ENCODE measurements around the gene CWC27. TPM values are rescaled to one million over a fixed set of nuclear protein-coding genes. Genes with fewer than 3 reads are reported as not detected.

CWC27 gene
- total RNA-seq, 1 donor from 2014 or later: 28.9 TPM

DNA sequence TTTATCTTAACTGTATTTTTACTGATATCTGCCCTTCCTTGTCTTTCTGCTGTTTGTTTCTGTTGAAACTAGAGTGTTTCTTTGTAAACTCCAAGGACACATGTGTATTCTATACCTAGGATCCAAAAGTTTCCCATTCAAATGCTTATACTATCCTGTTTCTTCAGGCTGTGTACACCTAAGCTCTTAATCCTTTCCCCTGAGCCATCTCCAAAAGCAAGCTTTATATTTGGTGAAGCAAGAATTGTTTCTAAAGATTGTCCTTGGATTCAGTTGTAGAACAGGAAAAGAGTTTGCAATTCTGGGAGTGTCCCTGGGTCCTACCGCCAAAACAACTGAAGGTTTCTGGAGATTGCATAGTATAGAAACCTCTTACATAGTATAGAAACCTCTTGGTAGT, 65.9 kb downstream of the CWC27 start:
- DNase-seq (no peak), ATAC-seq (ENCODE audit: low read depth) (no peak)
- intact Hi-C loops (cut with micrococcal nuclease): no loop called here
- Mint-ChIP-seq H3K4me3 (no peak overlapping the region), H3K27ac (no peak overlapping the region), H3K36me3 (ENCODE audit: low read depth) (peaks cover 22% of the 10 kb centered on the region), H3K9me3 (no peaks in the 10 kb centered on the region), H3K4me1 (no peaks in the 10 kb centered on the region), H3K27me3 (no peaks in the 10 kb centered on the region)
- POLR2A ChIA-PET: no interaction called here
- TF ChIP-seq, protein P1, sequence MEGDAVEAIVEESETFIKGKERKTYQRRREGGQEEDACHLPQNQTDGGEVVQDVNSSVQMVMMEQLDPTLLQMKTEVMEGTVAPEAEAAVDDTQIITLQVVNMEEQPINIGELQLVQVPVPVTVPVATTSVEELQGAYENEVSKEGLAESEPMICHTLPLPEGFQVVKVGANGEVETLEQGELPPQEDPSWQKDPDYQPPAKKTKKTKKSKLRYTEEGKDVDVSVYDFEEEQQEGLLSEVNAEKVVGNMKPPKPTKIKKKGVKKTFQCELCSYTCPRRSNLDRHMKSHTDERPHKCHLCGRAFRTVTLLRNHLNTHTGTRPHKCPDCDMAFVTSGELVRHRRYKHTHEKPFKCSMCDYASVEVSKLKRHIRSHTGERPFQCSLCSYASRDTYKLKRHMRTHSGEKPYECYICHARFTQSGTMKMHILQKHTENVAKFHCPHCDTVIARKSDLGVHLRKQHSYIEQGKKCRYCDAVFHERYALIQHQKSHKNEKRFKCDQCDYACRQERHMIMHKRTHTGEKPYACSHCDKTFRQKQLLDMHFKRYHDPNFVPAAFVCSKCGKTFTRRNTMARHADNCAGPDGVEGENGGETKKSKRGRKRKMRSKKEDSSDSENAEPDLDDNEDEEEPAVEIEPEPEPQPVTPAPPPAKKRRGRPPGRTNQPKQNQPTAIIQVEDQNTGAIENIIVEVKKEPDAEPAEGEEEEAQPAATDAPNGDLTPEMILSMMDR (IDR thresholded peaks at IDR 0.05): no peak
- CTCF ChIA-PET: no interaction called here

DNA sequence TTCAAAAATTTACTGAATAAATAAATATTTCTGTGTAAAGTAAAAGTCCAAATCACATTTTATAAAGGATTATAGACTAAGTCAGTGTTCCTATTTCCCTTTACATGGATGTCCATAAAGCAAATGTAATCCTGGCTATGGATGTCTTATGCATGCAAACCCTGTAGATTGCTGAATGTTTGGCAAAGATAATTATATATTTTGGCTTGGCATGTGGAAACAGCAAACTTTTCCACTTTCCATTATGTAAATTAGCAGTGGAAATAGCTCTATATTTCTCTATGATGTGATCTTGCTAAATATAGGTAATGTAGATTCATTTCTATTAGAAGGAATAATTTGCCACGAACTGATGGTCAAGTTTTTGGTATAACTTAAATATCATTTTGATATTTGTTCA, 66.5 kb downstream of the CWC27 start:
- Mint-ChIP-seq H3K4me3 (no peak overlapping the region), H3K27me3 (no peaks in the 10 kb centered on the region), H3K36me3 (ENCODE audit: low read depth) (peaks cover 23% of the 10 kb centered on the region), H3K9me3 (no peaks in the 10 kb centered on the region), H3K27ac (no peak overlapping the region), H3K4me1 (no peaks in the 10 kb centered on the region)
- ChIA-PET POLR2A (no interaction called here), CTCF (no interaction called here)
- ATAC-seq (ENCODE audit: low read depth) (no peak), DNase-seq (no peak)
- intact Hi-C loops (cut with micrococcal nuclease): no loop called here
- TF ChIP-seq, protein P1 (IDR thresholded peaks at IDR 0.05): no peak

DNA sequence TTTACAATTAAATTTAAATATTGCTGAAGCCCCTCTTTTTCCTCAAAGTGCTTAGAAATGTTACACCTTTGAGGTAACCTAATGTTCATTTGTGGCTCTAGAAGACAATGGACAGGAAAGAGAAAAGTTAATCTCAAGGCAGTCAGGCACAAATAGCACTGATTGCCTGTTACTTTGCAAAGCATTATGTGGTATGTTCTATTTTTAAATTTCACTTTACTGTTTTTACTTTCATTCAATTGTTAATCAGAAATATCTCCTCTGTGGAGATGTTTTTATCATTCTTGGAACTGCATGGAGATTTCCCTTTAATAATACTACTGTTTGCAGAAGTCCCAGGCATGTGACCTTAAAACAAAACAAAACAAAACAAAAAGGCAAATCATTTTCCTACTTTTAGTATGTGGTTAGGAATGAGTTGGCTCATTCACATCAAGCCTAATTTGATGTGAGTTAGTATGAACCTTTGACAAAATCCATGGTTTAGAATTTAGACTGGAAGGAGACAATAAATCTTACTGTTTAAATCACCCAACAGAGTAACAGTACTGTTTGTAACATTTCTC, 67.5 kb downstream of the CWC27 start:
- TF ChIP-seq, protein P1 (IDR thresholded peaks at IDR 0.05): no peak
- CTCF ChIA-PET: no interaction called here
- no peaks in the 10 kb centered on the region for H3K27me3 Mint-ChIP-seq
- H3K36me3 Mint-ChIP-seq (ENCODE audit: low read depth): peaks cover 32% of the 10 kb centered on the region
- peaks cover 5% of the 10 kb centered on the region for H3K9me3 Mint-ChIP-seq
- no peak overlapping the region for H3K27ac Mint-ChIP-seq
- ATAC-seq (ENCODE audit: low read depth): no peak
- intact Hi-C loops (cut with micrococcal nuclease): no loop called here
- H3K4me3 Mint-ChIP-seq: no peak overlapping the region
- no peak for DNase-seq
- H3K4me1 Mint-ChIP-seq: no peaks in the 10 kb centered on the region
- POLR2A ChIA-PET: no interaction called here

DNA sequence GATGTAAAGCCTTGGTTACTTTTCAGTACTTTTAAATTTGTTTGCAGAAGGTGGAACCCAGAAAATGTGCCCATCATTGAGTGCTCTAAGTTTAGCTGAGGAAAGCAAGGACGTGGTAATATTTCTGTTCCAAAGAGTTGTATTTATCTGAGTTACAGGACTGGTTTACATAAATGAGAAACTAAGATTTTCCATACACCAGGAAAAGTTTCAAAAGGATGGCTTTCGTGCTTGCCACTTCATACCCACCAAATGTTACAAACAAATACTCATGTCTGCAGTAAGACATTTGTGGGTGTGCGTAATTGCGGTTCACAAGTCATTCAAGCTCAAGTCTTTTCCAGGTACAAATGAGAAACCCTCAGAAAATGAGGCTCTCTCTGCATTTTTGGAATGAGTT, 68.1 kb downstream of the CWC27 start:
- peaks cover 5% of the 10 kb centered on the region for H3K9me3 Mint-ChIP-seq
- CTCF ChIA-PET: no interaction called here
- DNase-seq: no peak
- no peaks in the 10 kb centered on the region for H3K27me3 Mint-ChIP-seq
- TF ChIP-seq, protein P1 (IDR thresholded peaks at IDR 0.05): no peak
- H3K27ac Mint-ChIP-seq: no peak overlapping the region
- intact Hi-C loops (cut with micrococcal nuclease): no loop called here
- no peak for ATAC-seq (ENCODE audit: low read depth)
- peaks cover 35% of the 10 kb centered on the region for H3K36me3 Mint-ChIP-seq (ENCODE audit: low read depth)
- no peaks in the 10 kb centered on the region for H3K4me1 Mint-ChIP-seq
- H3K4me3 Mint-ChIP-seq: no peak overlapping the region
- POLR2A ChIA-PET: no interaction called here

DNA sequence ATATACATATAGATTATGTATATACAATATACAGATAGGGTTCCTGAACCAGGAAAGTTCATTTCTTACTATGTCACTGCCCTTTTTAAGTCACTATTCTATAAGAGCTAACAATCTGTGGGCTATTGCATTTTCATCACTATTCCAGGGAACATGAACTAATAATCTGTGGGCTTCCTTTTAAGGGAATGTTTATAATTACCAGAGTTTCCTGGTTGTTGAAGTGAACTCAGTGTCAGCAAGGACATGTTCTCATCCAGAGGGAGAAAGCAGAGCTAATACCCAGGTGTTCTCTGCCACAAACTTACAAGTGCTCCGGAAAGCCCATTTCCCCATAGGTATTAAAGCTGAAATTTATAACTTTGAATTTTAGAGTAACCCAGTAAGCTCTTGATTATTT, 69.6 kb downstream of the CWC27 start:
- Mint-ChIP-seq H3K27me3 (no peaks in the 10 kb centered on the region), H3K9me3 (peaks cover 5% of the 10 kb centered on the region), H3K36me3 (ENCODE audit: low read depth) (peaks cover 41% of the 10 kb centered on the region), H3K4me1 (no peaks in the 10 kb centered on the region), H3K4me3 (no peak overlapping the region), H3K27ac (no peak overlapping the region)
- TF ChIP-seq, protein P1 (IDR thresholded peaks at IDR 0.05): no peak
- ChIA-PET CTCF (no interaction called here), POLR2A (no interaction called here)
- ATAC-seq (ENCODE audit: low read depth): no peak
- intact Hi-C loops (cut with micrococcal nuclease): no loop called here
- no peak for DNase-seq

All from activated B cell treated with CpG ODN at 0.5 μM for 24 hours (primary cell).